Heart left ventricle (tissue), 16 donors: ENCODE results near the gene HPSE2. TPM values are rescaled to one million over a fixed set of nuclear protein-coding genes. Genes with fewer than 3 reads are reported as not detected.

ENCODE experiments used
- ATAC-seq, 4 donors: fragments of 200-7000 bp; cut with Tn5 transposase; one replicate each; pipeline ENCODE4 v1.9.1; 2020 to 2022; ENCODE audit warnings: moderate library complexity in 4 of 4, mild to moderate bottlenecking in 3 of 4, moderate number of reproducible peaks in 1 of 4
- DNase-seq, 5 donors: peaks; one replicate each; pipeline ENCODE4 v3.0.0-alpha.2; 2020
- H3K27ac ChIP-seq, 12 donors: fragments of 200-600 bp; sonication (generic) in 4 of 12; one replicate each; pipeline versions ENCODE4 v1.5.0 to v1.8.0; 2016 to 2022; ENCODE audit warnings: mild to moderate bottlenecking in 2 of 12
- H3K27me3 ChIP-seq, 9 donors: fragments of 200-600 bp; sonication (generic) in 2 of 9; one replicate each; pipeline versions ENCODE4 v1.5.1 to v1.8.0; 2016 to 2022; ENCODE audit warnings: mild to moderate bottlenecking in 3 of 9
- H3K36me3 ChIP-seq, 9 donors: fragments of 200-600 bp; sonication (generic) in 2 of 9; one replicate each; pipeline versions ENCODE4 v1.5.0 to v1.8.0; 2018 to 2022; ENCODE audit warnings: mild to moderate bottlenecking in 2 of 9
- H3K4me1 ChIP-seq, 12 donors: fragments of 200-600 bp; sonication (generic) in 4 of 12; one replicate each; pipeline versions ENCODE4 v1.5.0 to v1.8.0; 2016 to 2022; ENCODE audit warnings: mild to moderate bottlenecking in 3 of 12
- H3K4me3 ChIP-seq, 12 donors: fragments of 200-600 bp; sonication (generic) in 4 of 12; one replicate each; pipeline versions ENCODE4 v1.5.0 to v1.8.0; 2017 to 2022; ENCODE audit warnings: mild to moderate bottlenecking in 9 of 12, moderate library complexity in 4 of 12
- H3K9me3 ChIP-seq, 12 donors: fragments of 200-600 bp; sonication (generic) in 4 of 12; one replicate each; pipeline versions ENCODE4 v1.5.0 to v1.8.0; 2016 to 2022; ENCODE audit warnings: mild to moderate bottlenecking in 1 of 12
- CTCF ChIP-seq, 12 donors: fragments of 200-600 bp; sonication (generic) in 4 of 12; IDR thresholded peaks; one replicate each; pipeline versions ENCODE4 v1.5.0 to v1.8.0; 2018 to 2022; ENCODE audit warnings: antibody characterized with exemption in 12 of 12, mild to moderate bottlenecking in 5 of 12
- POLR2A ChIP-seq, 2 donors: fragments of 450-650 bp; IDR thresholded peaks; one replicate each; pipeline ENCODE4 v1.6.1; 2017; ENCODE audit warnings: antibody characterized with exemption in 2 of 2, mild to moderate bottlenecking in 2 of 2, moderate library complexity in 2 of 2
- WGBS, 4 donors: extraction: QIAGEN DNeasy Blood & Tissue Kit in 2 of 4; methylation state at CpG; one replicate each; pipeline versions ENCODE4 v1.1.5 to v1.1.7; 2013 to 2018; 5-methylcytosine and 5-hydroxymethylcytosine counted together
- intact Hi-C, 10 donors: fragments of 100-400 bp; cut with DNase I; formaldehyde crosslinking; loops; one replicate each; pipeline versions ENCODE4 v1.11.1 to v1.14.2; 2022
- polyA plus RNA-seq, 2 donors: library from polyadenylated mRNA; stranded (reverse); fragments of 200-250 nt; gene quantifications; one replicate each; pipeline ENCODE4 v1.2.3, GENCODE V29; 2013
- total RNA-seq, 9 donors: library from RNA; depleted of rRNA in 2 of 9; stranded (reverse); fragments of >200 nt in 2 of 9; fragmentation: NEBNext Ultra II Directional in 3 of 9; extraction: Animal tissue kit (Norgen Biotek cat#: 25700) in 3 of 9; gene quantifications; one replicate each; pipeline versions ENCODE4 v1.1.0 to v1.2.4, GENCODE V29; 2016 to 2023
- donor health status: ischemic (EF 13 %, LVEDD 7.1; RV severe dilation, severe dysfunction).
- donor health status: healthy with polysubstance abuse.
- donor health status: DM: no; HTN: yes; CAD: no.
- donor health status: DM: no; HTN: no; CAD: no.
- donor health status: ischemic (EF 25% LVEDD 6.9; RV normal size, moderate dysfunction).
- donor health status: ischemic (EF 25% LVEDD 5.7; RV mildly dilated, moderate dysfunction).
- donor health status: healthy.
- donor health status: DM: yes; HTN: yes; CAD: no.
- donor health status: ischemic (EF 35%, LVEDD 5.7; RV mildly dilated, moderate dysfunction).
- donor health status: nonischemic (EF 11% LVEDD 7.7; RV severe dilation, severe dysfunction).
- donor health status: DM: yes; HTN: yes; CAD: no.
- donor health status: PGD.
- donor health status: ischemic (EF 29% LVEDD 5.4; RV normal size, mild dysfunction).
- donor health status: nonischemic (EF 23%, LVEDD 6.1; RV moderate dilation, normal function).

HPSE2 gene
- total and polyA plus RNA-seq, 11 donors, result 0.06 to 0.18 (median 0.12) TPM; not detected in 3

- 63 to 75% (median 71%) methylated on average over 3 of the region's 3 CpGs for WGBS, 4 donors
- intact Hi-C loops, result no loop called here
These were observed 457.3 kb downstream of the HPSE2 start for GRCh38 chr10:98778277-98778759.

GRCh38 chr10:98758463-98758862 is 477.2 kb downstream of the HPSE2 start:
- peaks cover 0 to 4% (median 0%) of the 10 kb centered on the region in 12 donors for H3K9me3 ChIP-seq
- H3K27ac ChIP-seq, result no peak overlapping the region
- no peak overlapping the region for H3K4me3 ChIP-seq
- ATAC-seq (no peak), DNase-seq (no peak)
- no peaks in the 10 kb centered on the region for H3K27me3 ChIP-seq
- no peaks in the 10 kb centered on the region for H3K4me1 ChIP-seq
- TF ChIP-seq POLR2A (IDR thresholded peaks at IDR 0.05) (no peak), CTCF (IDR thresholded peaks at IDR 0.05) (no peak)
- intact Hi-C loops, result no loop called here
- WGBS, 4 donors, result 59 to 97% (median 61%) methylated on average over 3 of the region's 3 CpGs
- H3K36me3 ChIP-seq, result no peaks in the 10 kb centered on the region

More at GRCh38 chr10:98778277-98778759, 457.3 kb downstream of the HPSE2 start:
- Histone ChIP-seq H3K9me3 (no peaks in the 10 kb centered on the region), H3K27me3 (no peaks in the 10 kb centered on the region), H3K36me3 (no peaks in the 10 kb centered on the region), H3K4me1 (no peaks in the 10 kb centered on the region), H3K4me3 (no peak overlapping the region), H3K27ac (no peak overlapping the region)
- ATAC-seq (no peak), DNase-seq (no peak)
- no peak for TF ChIP-seq POLR2A (IDR thresholded peaks at IDR 0.05)
- TF ChIP-seq CTCF (IDR thresholded peaks at IDR 0.05), result no peak

- ATAC-seq (no peak), DNase-seq (no peak)
- H3K27me3 ChIP-seq, result no peaks in the 10 kb centered on the region
- H3K9me3 ChIP-seq, result peaks cover 0 to 9% (median 0%) of the 10 kb centered on the region in 12 donors
- no peaks in the 10 kb centered on the region for H3K36me3 ChIP-seq
- no peak overlapping the region for H3K4me3 ChIP-seq
- WGBS, 4 donors, result 39 to 63% (median 42%) methylated on average over 1 of the region's 1 CpG
- no peak for TF ChIP-seq POLR2A (IDR thresholded peaks at IDR 0.05)
- TF ChIP-seq CTCF (IDR thresholded peaks at IDR 0.05), result peak in 5 of 12 donors; percentile 16 to 34 (median 21)
- H3K4me1 ChIP-seq, result no peaks in the 10 kb centered on the region
- intact Hi-C loops, result no loop called here
- no peak overlapping the region for H3K27ac ChIP-seq
These were observed 487.4 kb downstream of the HPSE2 start for GRCh38 chr10:98748298-98748697.

GRCh38 chr10:98745645-98746044 is 490.0 kb downstream of the HPSE2 start:
- Histone ChIP-seq H3K4me1 (no peaks in the 10 kb centered on the region), H3K27me3 (no peaks in the 10 kb centered on the region), H3K9me3 (peaks cover 0 to 3% (median 0%) of the 10 kb centered on the region in 12 donors), H3K36me3 (no peaks in the 10 kb centered on the region), H3K4me3 (no peak overlapping the region), H3K27ac (no peak overlapping the region)
- WGBS, 4 donors, result 89 to 96% (median 93%) methylated on average over 2 of the region's 2 CpGs
- no peak for ATAC-seq
- intact Hi-C loops, result no loop called here
- DNase-seq, result no peak
- TF ChIP-seq POLR2A (IDR thresholded peaks at IDR 0.05) (no peak), CTCF (IDR thresholded peaks at IDR 0.05) (no peak)
